Measurements from ENCODE around the gene PPP2R3C.
"Not testable (repeated sequence)": the region's sequence is repeated elsewhere in the genome, so short reads cannot be mapped to it uniquely, and the experiment has no call there.

The PPP2R3C gene

GRCh38 chr14:35158951-35159653 lies 37.3 kb upstream of the PPP2R3C start:
- Histone ChIP-seq H3K27me3 (replicated peaks in 2 of 5; ENCODE audit: control insufficient read depth in 4 of 5, insufficient read depth in 5 of 5, low read length in 4 of 5) (no peaks in the 10 kb centered on the region), H3K4me1 (ENCODE audit: control extremely low read depth in 1 of 4, control insufficient read depth in 4 of 4, insufficient read depth in 4 of 4, low read length in 3 of 4) (peaks cover 3 to 18% (median 7%) of the 10 kb centered on the region in 4 experiments), H3K36me3 (ENCODE audit: control insufficient read depth in 4 of 4, insufficient read depth in 4 of 4, low read length in 3 of 4) (peaks cover 2 to 15% (median 8%) of the 10 kb centered on the region in 4 experiments), H3K9me3 (ENCODE audit: control extremely low read depth in 1 of 5, control insufficient read depth in 4 of 5, insufficient read depth in 2 of 5, low read depth in 1 of 5, low read length in 4 of 5) (no peaks in the 10 kb centered on the region), H3K4me3 (ENCODE audit: control insufficient read depth in 1 of 7, extremely low read depth in 1 of 7, insufficient read depth in 4 of 7, low read depth in 2 of 7, low read length in 6 of 7) (no peak overlapping the region), H3K27ac (ENCODE audit: insufficient read depth in 1 of 2, low read depth in 1 of 2, low read length in 2 of 2, poor library complexity in 1 of 2, severe bottlenecking in 2 of 2) (no peak overlapping the region)
- ChIA-PET CTCF (interaction anchor here (1.1 kb wide), 1 partner anchor 39 kb away, joined by 4 read pairs; no protein-coding TSS in a partner anchor), POLR2A (no interaction called here)
- no peak for DNase-seq
- WGBS (ENCODE audit: insufficient coverage): 94% methylated on average over 5 of the region's 8 CpGs

- ChIA-PET POLR2A (no interaction called here), CTCF (no interaction called here)
- WGBS (ENCODE audit: insufficient coverage): 92% methylated on average over 2 of the region's 2 CpGs
- Histone ChIP-seq H3K36me3 (ENCODE audit: control insufficient read depth in 4 of 4, insufficient read depth in 4 of 4, low read length in 3 of 4) (peaks cover 2 to 15% (median 7%) of the 10 kb centered on the region in 4 experiments), H3K4me1 (ENCODE audit: control extremely low read depth in 1 of 4, control insufficient read depth in 4 of 4, insufficient read depth in 4 of 4, low read length in 3 of 4) (peaks cover 3 to 20% (median 8%) of the 10 kb centered on the region in 4 experiments), H3K27ac (ENCODE audit: insufficient read depth in 1 of 2, low read depth in 1 of 2, low read length in 2 of 2, poor library complexity in 1 of 2, severe bottlenecking in 2 of 2) (no peak overlapping the region), H3K27me3 (replicated peaks in 2 of 5; ENCODE audit: control insufficient read depth in 4 of 5, insufficient read depth in 5 of 5, low read length in 4 of 5) (no peaks in the 10 kb centered on the region), H3K9me3 (ENCODE audit: control extremely low read depth in 1 of 5, control insufficient read depth in 4 of 5, insufficient read depth in 2 of 5, low read depth in 1 of 5, low read length in 4 of 5) (no peaks in the 10 kb centered on the region), H3K4me3 (ENCODE audit: control insufficient read depth in 1 of 7, extremely low read depth in 1 of 7, insufficient read depth in 4 of 7, low read depth in 2 of 7, low read length in 6 of 7) (no peak overlapping the region)
- no peak for DNase-seq
These were observed 36.7 kb upstream of the PPP2R3C start for GRCh38 chr14:35158491-35158890.

GRCh38 chr14:35155962-35156361 lies 34.2 kb upstream of the PPP2R3C start:
- Histone ChIP-seq H3K9me3 (ENCODE audit: control extremely low read depth in 1 of 5, control insufficient read depth in 4 of 5, insufficient read depth in 2 of 5, low read depth in 1 of 5, low read length in 4 of 5) (no peaks in the 10 kb centered on the region), H3K36me3 (ENCODE audit: control insufficient read depth in 4 of 4, insufficient read depth in 4 of 4, low read length in 3 of 4) (peaks cover 2 to 18% (median 7%) of the 10 kb centered on the region in 4 experiments), H3K4me1 (ENCODE audit: control extremely low read depth in 1 of 4, control insufficient read depth in 4 of 4, insufficient read depth in 4 of 4, low read length in 3 of 4) (peaks cover 3 to 20% (median 8%) of the 10 kb centered on the region in 4 experiments), H3K27me3 (replicated peaks in 2 of 5; ENCODE audit: control insufficient read depth in 4 of 5, insufficient read depth in 5 of 5, low read length in 4 of 5) (no peaks in the 10 kb centered on the region), H3K27ac (ENCODE audit: insufficient read depth in 1 of 2, low read depth in 1 of 2, low read length in 2 of 2, poor library complexity in 1 of 2, severe bottlenecking in 2 of 2) (no peak overlapping the region), H3K4me3 (ENCODE audit: control insufficient read depth in 1 of 7, extremely low read depth in 1 of 7, insufficient read depth in 4 of 7, low read depth in 2 of 7, low read length in 6 of 7) (peak overlapping the region in 1 of 7 experiments; percentile 6)
- peak; percentile 49 to 89 (median 88) for DNase-seq
- no CpG with 5 or more reads among the region's 1 CpG for WGBS (ENCODE audit: insufficient coverage)
- ChIA-PET POLR2A (interaction anchor here (0.6 kb wide), 1 partner anchor 11 kb away, joined by 3 read pairs; no protein-coding TSS in a partner anchor), CTCF (interaction anchor here (0.8 to 2.2 kb wide), 3 partner anchors 9 to 220 kb away, joined by 3 to 8 read pairs (median 3); no protein-coding TSS in a partner anchor)

GRCh38 chr14:35154016-35154415 lies 32.2 kb upstream of the PPP2R3C start:
- H3K27me3 ChIP-seq (replicated peaks in 2 of 5; ENCODE audit: control insufficient read depth in 4 of 5, insufficient read depth in 5 of 5, low read length in 4 of 5): no peaks in the 10 kb centered on the region
- H3K36me3 ChIP-seq (ENCODE audit: control insufficient read depth in 4 of 4, insufficient read depth in 4 of 4, low read length in 3 of 4): peaks cover 1 to 11% (median 5%) of the 10 kb centered on the region in 4 experiments
- WGBS (ENCODE audit: insufficient coverage): no CpG with 5 or more reads among the region's 2 CpGs
- peaks cover 3 to 18% (median 8%) of the 10 kb centered on the region in 4 experiments for H3K4me1 ChIP-seq (ENCODE audit: control extremely low read depth in 1 of 4, control insufficient read depth in 4 of 4, insufficient read depth in 4 of 4, low read length in 3 of 4)
- CTCF ChIA-PET: interaction anchor here (1.0 to 2.4 kb wide), 5 partner anchors 13 to 266 kb away, joined by 3 to 9 read pairs (median 4); no protein-coding TSS in a partner anchor
- H3K27ac ChIP-seq (ENCODE audit: insufficient read depth in 1 of 2, low read depth in 1 of 2, low read length in 2 of 2, poor library complexity in 1 of 2, severe bottlenecking in 2 of 2): no peak overlapping the region
- H3K4me3 ChIP-seq (ENCODE audit: control insufficient read depth in 1 of 7, extremely low read depth in 1 of 7, insufficient read depth in 4 of 7, low read depth in 2 of 7, low read length in 6 of 7): no peak overlapping the region
- POLR2A ChIA-PET: no interaction called here
- no peaks in the 10 kb centered on the region for H3K9me3 ChIP-seq (ENCODE audit: control extremely low read depth in 1 of 5, control insufficient read depth in 4 of 5, insufficient read depth in 2 of 5, low read depth in 1 of 5, low read length in 4 of 5)
- DNase-seq: no peak

- WGBS (ENCODE audit: insufficient coverage): 98% methylated on average over 26 of the region's 35 CpGs
- H3K9me3 ChIP-seq (ENCODE audit: control extremely low read depth in 1 of 5, control insufficient read depth in 4 of 5, insufficient read depth in 2 of 5, low read depth in 1 of 5, low read length in 4 of 5); H3K4me3 ChIP-seq (ENCODE audit: control insufficient read depth in 1 of 7, extremely low read depth in 1 of 7, insufficient read depth in 4 of 7, low read depth in 2 of 7, low read length in 6 of 7); H3K27ac ChIP-seq (ENCODE audit: insufficient read depth in 1 of 2, low read depth in 1 of 2, low read length in 2 of 2, poor library complexity in 1 of 2, severe bottlenecking in 2 of 2); CTCF ChIA-PET; POLR2A ChIA-PET; DNase-seq; H3K27me3 ChIP-seq (replicated peaks in 2 of 5; ENCODE audit: control insufficient read depth in 4 of 5, insufficient read depth in 5 of 5, low read length in 4 of 5): not testable (repeated sequence)
- peaks cover 0 to 15% (median 3%) of the 10 kb centered on the region in 4 experiments for H3K36me3 ChIP-seq (ENCODE audit: control insufficient read depth in 4 of 4, insufficient read depth in 4 of 4, low read length in 3 of 4)
- peaks cover 3 to 18% (median 8%) of the 10 kb centered on the region in 4 experiments for H3K4me1 ChIP-seq (ENCODE audit: control extremely low read depth in 1 of 4, control insufficient read depth in 4 of 4, insufficient read depth in 4 of 4, low read length in 3 of 4)
These were observed 30.7 kb upstream of the PPP2R3C start for GRCh38 chr14:35152531-35152930.

- no peak for DNase-seq
- no peak overlapping the region for H3K27ac ChIP-seq (ENCODE audit: insufficient read depth in 1 of 2, low read depth in 1 of 2, low read length in 2 of 2, poor library complexity in 1 of 2, severe bottlenecking in 2 of 2)
- WGBS (ENCODE audit: insufficient coverage): 100% methylated on average over 2 of the region's 4 CpGs
- H3K4me3 ChIP-seq (ENCODE audit: control insufficient read depth in 1 of 7, extremely low read depth in 1 of 7, insufficient read depth in 4 of 7, low read depth in 2 of 7, low read length in 6 of 7): no peak overlapping the region
- peaks cover 0 to 4% (median 2%) of the 10 kb centered on the region in 4 experiments for H3K4me1 ChIP-seq (ENCODE audit: control extremely low read depth in 1 of 4, control insufficient read depth in 4 of 4, insufficient read depth in 4 of 4, low read length in 3 of 4)
- ChIA-PET CTCF (interaction anchor here (0.7 to 19.5 kb wide), 4 partner anchors 10 to 316 kb away, joined by 3 to 213 read pairs (median 4); no protein-coding TSS in a partner anchor), POLR2A (no interaction called here)
- no peaks in the 10 kb centered on the region for H3K9me3 ChIP-seq (ENCODE audit: control extremely low read depth in 1 of 5, control insufficient read depth in 4 of 5, insufficient read depth in 2 of 5, low read depth in 1 of 5, low read length in 4 of 5)
- no peaks in the 10 kb centered on the region for H3K27me3 ChIP-seq (replicated peaks in 2 of 5; ENCODE audit: control insufficient read depth in 4 of 5, insufficient read depth in 5 of 5, low read length in 4 of 5)
- H3K36me3 ChIP-seq (ENCODE audit: control insufficient read depth in 4 of 4, insufficient read depth in 4 of 4, low read length in 3 of 4): peaks cover 0 to 17% (median 4%) of the 10 kb centered on the region in 4 experiments
These were observed 27.4 kb upstream of the PPP2R3C start for GRCh38 chr14:35149239-35149638.

GRCh38 chr14:35147711-35148110 lies 25.9 kb upstream of the PPP2R3C start:
- Histone ChIP-seq H3K27me3 (replicated peaks in 2 of 5; ENCODE audit: control insufficient read depth in 4 of 5, insufficient read depth in 5 of 5, low read length in 4 of 5) (no peaks in the 10 kb centered on the region), H3K4me3 (ENCODE audit: control insufficient read depth in 1 of 7, extremely low read depth in 1 of 7, insufficient read depth in 4 of 7, low read depth in 2 of 7, low read length in 6 of 7) (no peak overlapping the region), H3K9me3 (ENCODE audit: control extremely low read depth in 1 of 5, control insufficient read depth in 4 of 5, insufficient read depth in 2 of 5, low read depth in 1 of 5, low read length in 4 of 5) (no peaks in the 10 kb centered on the region), H3K36me3 (ENCODE audit: control insufficient read depth in 4 of 4, insufficient read depth in 4 of 4, low read length in 3 of 4) (peaks cover 0 to 17% (median 8%) of the 10 kb centered on the region in 4 experiments), H3K4me1 (ENCODE audit: control extremely low read depth in 1 of 4, control insufficient read depth in 4 of 4, insufficient read depth in 4 of 4, low read length in 3 of 4) (no peaks in the 10 kb centered on the region), H3K27ac (ENCODE audit: insufficient read depth in 1 of 2, low read depth in 1 of 2, low read length in 2 of 2, poor library complexity in 1 of 2, severe bottlenecking in 2 of 2) (no peak overlapping the region)
- no peak for DNase-seq
- POLR2A ChIA-PET: no interaction called here
- 100% methylated on average over 1 of the region's 3 CpGs for WGBS (ENCODE audit: insufficient coverage)
- CTCF ChIA-PET: interaction anchor here (0.6 to 19.5 kb wide), 3 partner anchors 8 to 684 kb away, joined by 3 to 213 read pairs (median 8); no protein-coding TSS in a partner anchor

Measured in common myeloid progenitor, CD34-positive (primary cell).